HG02840 (cell line): ENCODE results near the gene KDR.

ENCODE experiments used
- ATAC-seq: cut with Tn5 transposase; IDR thresholded peaks from one replicate; pipeline ENCODE4 v1.9.1; 2021; ENCODE audit warnings: mild to moderate bottlenecking, moderate library complexity, moderate number of reproducible peaks; ENCODE audit not compliant: unreplicated experiment, low FRiP score

Gene KDR

GRCh38 chr4:55032788-55033187 lies 92.6 kb downstream of the KDR start:
- ATAC-seq = no peak

- ATAC-seq = no peak
Measured at GRCh38 chr4:55032179-55032578, 93.2 kb downstream of the KDR start.

- ATAC-seq = no peak
Measured at GRCh38 chr4:55031158-55031557, 94.2 kb downstream of the KDR start.

GRCh38 chr4:55030589-55030988 lies 94.8 kb downstream of the KDR start:
- ATAC-seq = no peak

- no peak for ATAC-seq
Measured at GRCh38 chr4:55029821-55030503, 95.4 kb downstream of the KDR start.

- no peak for ATAC-seq
Measured at GRCh38 chr4:55029321-55029720, 96.1 kb downstream of the KDR start.
